MM.1S (cell line): Measurements from ENCODE around the gene INSRR.

Experiments used
- EZH2 ChIP-seq: fragments of 300-600 bp; sonication (generic); optimal IDR thresholded peaks from 2 replicates; pipeline ENCODE3; 2017; ENCODE audit warnings: low read depth, mild to moderate bottlenecking, antibody characterized with exemption, low read length, mixed read lengths
- EZH2phosphoT487 ChIP-seq: fragments of 300-600 bp; sonication (generic); IDR thresholded peaks from 2 replicates; pipeline ENCODE4 v1.6.1; 2018; ENCODE audit warnings: antibody characterized with exemption, low read length
- TF ChIP-seq, protein P1 (sequence below): fragments of 300-600 bp; sonication (generic); IDR thresholded peaks from 2 replicates; pipeline ENCODE4 v1.5.1; 2016; ENCODE audit warnings: antibody characterized with exemption, low read length, mixed read lengths

DNA sequence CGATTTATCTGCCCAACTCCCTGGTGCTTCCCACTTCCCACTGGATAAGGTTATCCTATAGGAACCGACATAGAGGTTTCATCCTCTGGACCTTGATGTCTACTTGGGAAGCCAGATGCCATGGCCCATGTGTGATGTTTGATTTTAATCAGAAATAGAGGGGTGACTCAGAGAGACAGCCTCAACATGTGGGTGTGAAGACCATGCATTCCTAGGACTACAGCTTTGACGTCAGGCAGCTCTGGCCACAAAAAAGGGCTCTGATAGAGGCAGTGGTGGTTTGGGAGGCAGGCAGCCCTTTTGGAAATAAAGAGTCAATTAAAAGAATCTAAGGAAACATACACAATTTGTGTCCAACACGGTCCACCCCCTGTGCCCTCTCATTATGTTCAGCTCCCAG is 37.1 kb downstream of the INSRR start:
- TF ChIP-seq, protein P1, sequence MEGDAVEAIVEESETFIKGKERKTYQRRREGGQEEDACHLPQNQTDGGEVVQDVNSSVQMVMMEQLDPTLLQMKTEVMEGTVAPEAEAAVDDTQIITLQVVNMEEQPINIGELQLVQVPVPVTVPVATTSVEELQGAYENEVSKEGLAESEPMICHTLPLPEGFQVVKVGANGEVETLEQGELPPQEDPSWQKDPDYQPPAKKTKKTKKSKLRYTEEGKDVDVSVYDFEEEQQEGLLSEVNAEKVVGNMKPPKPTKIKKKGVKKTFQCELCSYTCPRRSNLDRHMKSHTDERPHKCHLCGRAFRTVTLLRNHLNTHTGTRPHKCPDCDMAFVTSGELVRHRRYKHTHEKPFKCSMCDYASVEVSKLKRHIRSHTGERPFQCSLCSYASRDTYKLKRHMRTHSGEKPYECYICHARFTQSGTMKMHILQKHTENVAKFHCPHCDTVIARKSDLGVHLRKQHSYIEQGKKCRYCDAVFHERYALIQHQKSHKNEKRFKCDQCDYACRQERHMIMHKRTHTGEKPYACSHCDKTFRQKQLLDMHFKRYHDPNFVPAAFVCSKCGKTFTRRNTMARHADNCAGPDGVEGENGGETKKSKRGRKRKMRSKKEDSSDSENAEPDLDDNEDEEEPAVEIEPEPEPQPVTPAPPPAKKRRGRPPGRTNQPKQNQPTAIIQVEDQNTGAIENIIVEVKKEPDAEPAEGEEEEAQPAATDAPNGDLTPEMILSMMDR = no peak
- TF ChIP-seq EZH2 (no peak), EZH2phosphoT487 (no peak)
